Thyroid gland (tissue), 4 donors: ENCODE measurements around the gene CA10. TPM values are rescaled to one million over a fixed set of nuclear protein-coding genes. Genes with fewer than 3 reads are reported as not detected.

Source experiments
- DNase-seq, 2 donors: peaks; one replicate each; pipeline ENCODE4 v3.0.0-alpha.2; 2019
- H3K27ac ChIP-seq, 3 donors: fragments of 200-600 bp; sonication (generic); 1 replicate in 2 of 3; 2 replicates in 1 of 3; pipeline ENCODE4 v1.5.1; 2016 to 2019; ENCODE audit warnings: mild to moderate bottlenecking in 1 of 3, moderate library complexity in 1 of 3
- H3K27me3 ChIP-seq: fragments of 200-600 bp; sonication (generic); one replicate; pipeline ENCODE4 v1.5.1; 2019
- H3K36me3 ChIP-seq, 2 donors: fragments of 200-600 bp; sonication (generic); one replicate each; pipeline ENCODE4 v1.5.1; 2016 to 2019
- H3K4me1 ChIP-seq, 2 donors: fragments of 200-600 bp; sonication (generic); one replicate each; pipeline ENCODE4 v1.5.1; 2017 to 2019
- H3K4me3 ChIP-seq, 3 donors: fragments of 200-600 bp; sonication (generic); replicated peaks in 1 of 3; 1 replicate in 2 of 3; 2 replicates in 1 of 3; pipeline ENCODE4 v1.5.1; 2016; ENCODE audit warnings: mild to moderate bottlenecking in 1 of 3
- H3K9me3 ChIP-seq: fragments of 200-600 bp; sonication (generic); one replicate; pipeline ENCODE4 v1.5.1; 2017
- POLR2A ChIP-seq, 2 donors: fragments of 450-650 bp; IDR thresholded peaks; one replicate each; pipeline ENCODE4 v1.6.1; 2017; ENCODE audit warnings: antibody characterized with exemption in 2 of 2, mild to moderate bottlenecking in 2 of 2, moderate library complexity in 1 of 2
- WGBS, 2 donors: methylation state at CpG; one replicate each; pipeline ENCODE4 v1.1.5; 2017; 5-methylcytosine and 5-hydroxymethylcytosine counted together
- intact Hi-C: fragments of 100-400 bp; cut with DNase I; formaldehyde crosslinking; loops from one replicate; pipeline ENCODE4 v1.15.1; 2023
- total RNA-seq, 4 donors: library from RNA; depleted of rRNA; stranded (reverse); fragments of >200 nt; gene quantifications; one replicate each; pipeline ENCODE4 v1.2.3, GENCODE V29; 2016
- TF ChIP-seq, protein P1 (sequence below), 6 experiments: fragments of 200-600 bp in 3 of 6; fragments of 450-650 bp in 3 of 6; sonication (generic) in 3 of 6; IDR thresholded peaks; one replicate each; pipeline ENCODE4 v1.5.1; 2016 to 2019; ENCODE audit warnings: antibody characterized with exemption in 6 of 6, mild to moderate bottlenecking in 2 of 6, inconsistent platforms in 1 of 6, moderate library complexity in 1 of 6

Gene CA10
- total RNA-seq, 4 donors from 2014 or later: not detected

DNA sequence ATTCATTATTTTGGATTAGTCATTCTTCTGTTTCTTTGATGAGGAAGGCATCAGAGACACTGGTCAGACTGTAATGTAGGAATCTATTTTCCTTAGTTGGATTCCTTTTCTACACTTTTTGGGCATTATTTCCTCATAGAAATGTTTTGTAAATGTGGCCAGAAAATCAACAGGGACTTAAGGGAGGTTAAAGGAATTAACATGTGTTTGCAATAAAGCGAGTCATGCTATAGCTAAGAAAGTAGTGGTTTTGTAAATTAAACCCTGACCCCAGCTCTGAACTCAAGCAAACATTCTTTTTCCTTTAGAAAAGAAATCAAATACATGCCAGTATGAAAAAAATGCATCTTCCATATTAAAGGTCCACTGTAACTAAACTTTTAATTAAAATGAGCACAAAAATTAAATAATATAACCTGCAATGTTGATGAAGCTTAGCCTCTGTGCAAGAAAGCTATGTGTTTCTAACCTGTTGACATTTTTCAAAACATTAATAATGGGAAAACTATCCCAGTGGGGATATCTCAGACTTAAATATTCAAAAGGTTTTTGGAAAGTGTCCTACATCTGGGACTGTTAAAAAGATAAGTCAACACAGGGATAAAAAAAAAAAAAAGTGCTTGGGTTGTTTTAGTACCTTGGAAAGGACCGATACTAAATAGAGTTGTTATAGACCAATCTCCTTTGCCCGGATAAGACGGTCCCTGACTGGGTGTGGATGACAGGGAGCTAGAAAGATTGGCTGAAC is 428.0 kb downstream of the CA10 start:
- Histone ChIP-seq H3K36me3 (no peaks in the 10 kb centered on the region), H3K9me3 (no peaks in the 10 kb centered on the region), H3K27me3 (no peaks in the 10 kb centered on the region), H3K4me1 (no peaks in the 10 kb centered on the region), H3K4me3 (no peak overlapping the region), H3K27ac (no peak overlapping the region)
- intact Hi-C loops: no loop called here
- TF ChIP-seq, protein P1, sequence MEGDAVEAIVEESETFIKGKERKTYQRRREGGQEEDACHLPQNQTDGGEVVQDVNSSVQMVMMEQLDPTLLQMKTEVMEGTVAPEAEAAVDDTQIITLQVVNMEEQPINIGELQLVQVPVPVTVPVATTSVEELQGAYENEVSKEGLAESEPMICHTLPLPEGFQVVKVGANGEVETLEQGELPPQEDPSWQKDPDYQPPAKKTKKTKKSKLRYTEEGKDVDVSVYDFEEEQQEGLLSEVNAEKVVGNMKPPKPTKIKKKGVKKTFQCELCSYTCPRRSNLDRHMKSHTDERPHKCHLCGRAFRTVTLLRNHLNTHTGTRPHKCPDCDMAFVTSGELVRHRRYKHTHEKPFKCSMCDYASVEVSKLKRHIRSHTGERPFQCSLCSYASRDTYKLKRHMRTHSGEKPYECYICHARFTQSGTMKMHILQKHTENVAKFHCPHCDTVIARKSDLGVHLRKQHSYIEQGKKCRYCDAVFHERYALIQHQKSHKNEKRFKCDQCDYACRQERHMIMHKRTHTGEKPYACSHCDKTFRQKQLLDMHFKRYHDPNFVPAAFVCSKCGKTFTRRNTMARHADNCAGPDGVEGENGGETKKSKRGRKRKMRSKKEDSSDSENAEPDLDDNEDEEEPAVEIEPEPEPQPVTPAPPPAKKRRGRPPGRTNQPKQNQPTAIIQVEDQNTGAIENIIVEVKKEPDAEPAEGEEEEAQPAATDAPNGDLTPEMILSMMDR (IDR thresholded peaks at IDR 0.05): no peak
- TF ChIP-seq POLR2A (IDR thresholded peaks at IDR 0.05): no peak
- 62 to 77% methylated on average over 4 of the region's 4 CpGs for WGBS, 2 donors
- DNase-seq: no peak

DNA sequence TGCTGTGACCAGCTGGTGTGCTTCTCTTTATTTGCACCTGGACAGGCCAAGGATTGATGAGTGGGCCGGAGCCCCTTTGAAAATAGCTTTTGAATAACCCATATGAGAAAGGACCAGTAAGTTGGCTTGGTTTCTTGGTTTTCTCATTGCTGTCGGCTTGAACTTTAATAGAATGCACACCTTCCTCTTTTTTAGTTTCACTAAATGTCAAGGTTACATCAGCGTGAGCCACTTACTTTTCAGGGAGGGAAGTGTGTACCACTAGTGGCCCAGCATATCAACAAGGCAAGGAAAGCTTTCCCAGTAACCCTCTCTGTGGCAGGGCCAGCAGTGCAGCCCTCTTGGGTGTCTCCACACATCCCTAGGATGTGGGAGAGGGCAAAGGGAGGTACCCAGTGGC is 433.3 kb downstream of the CA10 start:
- intact Hi-C loops: no loop called here
- Histone ChIP-seq H3K4me3 (no peak overlapping the region), H3K9me3 (no peaks in the 10 kb centered on the region), H3K27ac (no peak overlapping the region), H3K27me3 (no peaks in the 10 kb centered on the region), H3K4me1 (no peaks in the 10 kb centered on the region), H3K36me3 (no peaks in the 10 kb centered on the region)
- TF ChIP-seq, protein P1 (IDR thresholded peaks at IDR 0.05): no peak
- TF ChIP-seq POLR2A (IDR thresholded peaks at IDR 0.05): no peak
- DNase-seq: no peak
- 86 to 94% methylated on average over 3 of the region's 3 CpGs for WGBS, 2 donors

GRCh38 chr17:51724043-51724580 is 434.4 kb downstream of the CA10 start:
- no peak overlapping the region for H3K4me3 ChIP-seq
- intact Hi-C loops: no loop called here
- TF ChIP-seq, protein P1 (IDR thresholded peaks at IDR 0.05): no peak
- no peak for TF ChIP-seq POLR2A (IDR thresholded peaks at IDR 0.05)
- DNase-seq: no peak
- WGBS, 2 donors: 46 to 52% methylated on average over 1 of the region's 1 CpG
- no peaks in the 10 kb centered on the region for H3K4me1 ChIP-seq
- no peak overlapping the region for H3K27ac ChIP-seq
- no peaks in the 10 kb centered on the region for H3K36me3 ChIP-seq
- no peaks in the 10 kb centered on the region for H3K27me3 ChIP-seq
- no peaks in the 10 kb centered on the region for H3K9me3 ChIP-seq

DNA sequence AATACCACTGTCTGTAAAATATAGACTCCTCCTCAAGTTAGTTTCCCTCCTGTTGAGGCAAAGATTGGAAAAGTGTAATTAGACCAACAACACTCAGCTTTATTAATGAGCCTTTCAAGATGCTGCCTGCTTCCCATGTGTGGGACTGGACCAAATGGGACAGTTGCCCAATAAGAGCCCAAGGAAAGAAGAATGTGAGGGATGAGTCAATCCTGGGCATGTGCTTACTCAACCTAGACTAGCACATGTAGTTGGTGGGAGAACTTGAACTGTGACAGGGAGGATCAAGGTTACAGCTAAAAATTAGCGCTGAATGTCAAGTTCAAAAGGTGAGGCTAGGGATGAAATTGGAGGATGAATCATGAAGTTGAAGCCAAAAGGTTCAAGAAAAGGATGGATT is 435.5 kb downstream of the CA10 start:
- 95 to 98% methylated on average over 1 of the region's 1 CpG for WGBS, 2 donors
- H3K9me3 ChIP-seq: no peaks in the 10 kb centered on the region
- H3K4me3 ChIP-seq: no peak overlapping the region
- no peak for DNase-seq
- H3K36me3 ChIP-seq: no peaks in the 10 kb centered on the region
- H3K27me3 ChIP-seq: no peaks in the 10 kb centered on the region
- no peaks in the 10 kb centered on the region for H3K4me1 ChIP-seq
- TF ChIP-seq, protein P1 (IDR thresholded peaks at IDR 0.05): no peak
- TF ChIP-seq POLR2A (IDR thresholded peaks at IDR 0.05): no peak
- intact Hi-C loops: no loop called here
- no peak overlapping the region for H3K27ac ChIP-seq

DNA sequence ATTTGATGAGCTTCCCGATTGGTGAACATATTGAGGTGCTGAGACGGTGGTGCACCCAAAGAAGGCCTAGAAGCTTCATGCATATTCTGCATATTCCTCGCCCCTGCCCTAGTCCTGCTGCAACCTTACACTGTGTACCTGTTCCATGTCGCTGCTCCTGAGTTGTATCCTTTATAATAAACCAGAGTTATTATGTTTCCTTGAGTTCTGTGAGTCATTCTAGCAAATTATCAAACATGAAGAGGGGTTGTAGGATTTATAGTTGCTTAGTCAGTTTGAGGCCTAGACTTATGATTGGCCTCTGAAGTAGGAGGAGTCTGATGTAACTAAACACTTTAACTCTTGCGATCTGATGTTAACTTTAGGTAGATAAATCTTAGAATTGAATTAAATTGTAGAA is 436.8 kb downstream of the CA10 start:
- TF ChIP-seq POLR2A (IDR thresholded peaks at IDR 0.05): no peak
- TF ChIP-seq, protein P1 (IDR thresholded peaks at IDR 0.05): no peak
- 87 to 97% methylated on average over 5 of the region's 5 CpGs for WGBS, 2 donors
- Histone ChIP-seq H3K27me3 (no peaks in the 10 kb centered on the region), H3K4me1 (no peaks in the 10 kb centered on the region), H3K27ac (no peak overlapping the region), H3K4me3 (no peak overlapping the region), H3K9me3 (no peaks in the 10 kb centered on the region), H3K36me3 (no peaks in the 10 kb centered on the region)
- DNase-seq: no peak
- intact Hi-C loops: no loop called here
